Sigmoid colon (tissue), 7 donors: ENCODE results near the gene CREBL2. TPM values are rescaled to one million over a fixed set of nuclear protein-coding genes. Genes with fewer than 3 reads are reported as not detected.
"Not testable (repeated sequence)": the region's sequence is repeated elsewhere in the genome, so short reads cannot be mapped to it uniquely, and the experiment has no call there.

Experiments used
- DNase-seq: peaks from one replicate; pipeline ENCODE4 v3.0.0-alpha.2; 2019
- H3K27ac ChIP-seq, 4 donors: fragments of 200-600 bp; sonication (generic); one replicate each; pipeline ENCODE4 v1.5.1; 2016 to 2019; ENCODE audit warnings: mild to moderate bottlenecking in 1 of 4
- H3K27me3 ChIP-seq, 3 donors: fragments of 200-600 bp; sonication (generic); one replicate each; pipeline ENCODE4 v1.5.1; 2019; ENCODE audit warnings: mild to moderate bottlenecking in 1 of 3
- H3K36me3 ChIP-seq, 4 donors: fragments of 200-600 bp; sonication (generic); one replicate each; pipeline ENCODE4 v1.5.1; 2016 to 2019
- H3K4me1 ChIP-seq, 4 donors: fragments of 200-600 bp; sonication (generic); one replicate each; pipeline ENCODE4 v1.5.1; 2017 to 2019
- H3K4me3 ChIP-seq, 4 donors: fragments of 200-600 bp; sonication (generic); one replicate each; pipeline ENCODE4 v1.5.1; 2017 to 2019; ENCODE audit warnings: mild to moderate bottlenecking in 2 of 4, moderate library complexity in 1 of 4
- H3K9me3 ChIP-seq, 4 donors: fragments of 200-600 bp in 3 of 4; sonication (generic) in 3 of 4; one replicate each; pipeline versions ENCODE4 v1.5.1 to v1.6.1; 2013 to 2019
- EP300 ChIP-seq, 4 donors: sonication (generic); formaldehyde crosslinking; IDR thresholded peaks; one replicate each; pipeline ENCODE4 v1.6.1; 2017; ENCODE audit warnings: antibody characterized with exemption in 4 of 4
- POLR2A ChIP-seq, 2 donors: fragments of 450-650 bp; IDR thresholded peaks; one replicate each; pipeline ENCODE4 v1.6.1; 2016; ENCODE audit warnings: antibody characterized with exemption in 2 of 2, mild to moderate bottlenecking in 2 of 2, moderate library complexity in 2 of 2
- POLR2AphosphoS5 ChIP-seq, 4 donors: sonication (generic); formaldehyde crosslinking; IDR thresholded peaks; one replicate each; pipeline ENCODE4 v1.6.1; 2017; ENCODE audit warnings: antibody characterized with exemption in 4 of 4
- WGBS, 2 donors: extraction: QIAGEN DNeasy Blood & Tissue Kit; methylation state at CpG; one replicate each; pipeline ENCODE4 v1.1.7; 2013; 5-methylcytosine and 5-hydroxymethylcytosine counted together
- intact Hi-C: fragments of 100-400 bp; cut with DNase I; formaldehyde crosslinking; loops from one replicate; pipeline ENCODE4 v1.15.1; 2023
- polyA plus RNA-seq, 3 donors: library from polyadenylated mRNA; stranded (reverse); fragments of 200-250 nt; gene quantifications; one replicate each; pipeline ENCODE4 v1.2.3, GENCODE V29; 2013
- total RNA-seq, 4 donors: library from RNA; depleted of rRNA; stranded (reverse); fragments of >200 nt; gene quantifications; one replicate each; pipeline ENCODE4 v1.1.0, GENCODE V29; 2016
- TF ChIP-seq, protein P1 (sequence below), 4 experiments: fragments of 450-650 bp in 3 of 4; fragments of 200-600 bp in 1 of 4; IDR thresholded peaks; one replicate each; pipeline ENCODE4 v1.5.1; 2016 to 2019; ENCODE audit warnings: antibody characterized with exemption in 4 of 4, mild to moderate bottlenecking in 3 of 4, moderate library complexity in 2 of 4
- donor health status: healthy with polysubstance abuse.
- donor health status: Bipolar disorder and iron deficiency.
- donor health status: healthy.

Gene CREBL2
- total and polyA plus RNA-seq, 7 donors: 19.0 to 59.9 (median 37.8) TPM

DNA sequence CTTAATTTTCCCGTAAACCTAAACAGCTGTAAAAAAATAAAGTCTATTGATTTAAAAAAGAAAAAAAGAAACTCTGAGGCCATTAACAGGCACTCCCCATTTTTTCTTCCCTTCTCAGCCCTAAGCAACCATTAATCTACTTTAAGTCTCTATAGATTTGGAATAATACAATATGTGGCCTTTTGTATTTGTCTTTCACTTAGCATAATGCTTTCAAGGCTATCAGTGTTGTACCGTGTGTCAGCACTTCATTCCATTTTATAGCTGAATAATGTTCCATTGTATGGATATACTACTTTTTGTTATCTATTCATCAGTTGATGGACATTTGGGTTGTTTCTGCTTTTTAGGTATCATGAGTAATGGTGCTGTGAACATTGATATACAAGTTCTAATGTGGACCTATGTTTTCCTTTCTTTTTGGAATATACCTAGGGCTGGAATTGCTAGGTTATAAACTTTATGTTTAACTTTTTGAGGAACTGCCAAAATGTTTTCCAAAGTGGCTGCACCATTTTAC, 15.7 kb downstream of the CREBL2 start:
- Histone ChIP-seq H3K4me3 (no peak overlapping the region), H3K27ac (no peak overlapping the region), H3K4me1 (peaks cover 0 to 16% (median 5%) of the 10 kb centered on the region in 4 donors), H3K36me3 (no peaks in the 10 kb centered on the region), H3K27me3 (no peaks in the 10 kb centered on the region), H3K9me3 (no peaks in the 10 kb centered on the region)
- intact Hi-C loops: no loop called here
- 54 to 81% methylated on average over 2 of the region's 2 CpGs for WGBS, 2 donors
- TF ChIP-seq EP300 (IDR thresholded peaks at IDR 0.05): no peak
- TF ChIP-seq POLR2A (IDR thresholded peaks at IDR 0.05): no peak
- TF ChIP-seq, protein P1, sequence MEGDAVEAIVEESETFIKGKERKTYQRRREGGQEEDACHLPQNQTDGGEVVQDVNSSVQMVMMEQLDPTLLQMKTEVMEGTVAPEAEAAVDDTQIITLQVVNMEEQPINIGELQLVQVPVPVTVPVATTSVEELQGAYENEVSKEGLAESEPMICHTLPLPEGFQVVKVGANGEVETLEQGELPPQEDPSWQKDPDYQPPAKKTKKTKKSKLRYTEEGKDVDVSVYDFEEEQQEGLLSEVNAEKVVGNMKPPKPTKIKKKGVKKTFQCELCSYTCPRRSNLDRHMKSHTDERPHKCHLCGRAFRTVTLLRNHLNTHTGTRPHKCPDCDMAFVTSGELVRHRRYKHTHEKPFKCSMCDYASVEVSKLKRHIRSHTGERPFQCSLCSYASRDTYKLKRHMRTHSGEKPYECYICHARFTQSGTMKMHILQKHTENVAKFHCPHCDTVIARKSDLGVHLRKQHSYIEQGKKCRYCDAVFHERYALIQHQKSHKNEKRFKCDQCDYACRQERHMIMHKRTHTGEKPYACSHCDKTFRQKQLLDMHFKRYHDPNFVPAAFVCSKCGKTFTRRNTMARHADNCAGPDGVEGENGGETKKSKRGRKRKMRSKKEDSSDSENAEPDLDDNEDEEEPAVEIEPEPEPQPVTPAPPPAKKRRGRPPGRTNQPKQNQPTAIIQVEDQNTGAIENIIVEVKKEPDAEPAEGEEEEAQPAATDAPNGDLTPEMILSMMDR (IDR thresholded peaks at IDR 0.05): no peak
- TF ChIP-seq POLR2AphosphoS5 (IDR thresholded peaks at IDR 0.05): no peak
- DNase-seq: no peak

DNA sequence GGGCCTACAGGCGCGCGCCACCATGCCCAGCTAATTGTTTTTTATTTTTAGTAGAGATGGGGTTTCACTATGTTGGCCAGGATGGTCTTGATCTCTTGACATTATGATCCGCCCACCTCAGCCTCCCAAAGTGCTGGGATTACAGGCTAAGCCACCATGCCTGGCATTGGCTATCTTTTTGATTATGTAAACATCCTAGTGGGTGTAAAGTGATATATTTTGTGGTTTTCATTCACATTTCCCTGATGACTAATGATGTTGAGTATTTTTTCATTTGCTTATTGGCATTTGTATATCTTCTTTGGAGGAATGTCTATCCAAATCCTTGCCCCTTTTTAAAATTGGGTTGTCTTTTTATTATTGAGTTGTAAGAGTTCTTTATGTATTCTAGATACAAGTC, 16.3 kb downstream of the CREBL2 start:
- no peak for TF ChIP-seq POLR2A (IDR thresholded peaks at IDR 0.05)
- no peak for TF ChIP-seq POLR2AphosphoS5 (IDR thresholded peaks at IDR 0.05)
- TF ChIP-seq EP300 (IDR thresholded peaks at IDR 0.05): no peak
- TF ChIP-seq, protein P1 (IDR thresholded peaks at IDR 0.05): no peak
- WGBS, 2 donors: 98 to 99% methylated on average over 4 of the region's 4 CpGs
- H3K4me3 ChIP-seq: no peak overlapping the region
- peaks cover 0 to 10% (median 5%) of the 10 kb centered on the region in 4 donors for H3K4me1 ChIP-seq
- intact Hi-C loops: no loop called here
- H3K27me3 ChIP-seq: no peaks in the 10 kb centered on the region
- no peak overlapping the region for H3K27ac ChIP-seq
- DNase-seq: no peak
- H3K9me3 ChIP-seq: no peaks in the 10 kb centered on the region
- no peaks in the 10 kb centered on the region for H3K36me3 ChIP-seq

DNA sequence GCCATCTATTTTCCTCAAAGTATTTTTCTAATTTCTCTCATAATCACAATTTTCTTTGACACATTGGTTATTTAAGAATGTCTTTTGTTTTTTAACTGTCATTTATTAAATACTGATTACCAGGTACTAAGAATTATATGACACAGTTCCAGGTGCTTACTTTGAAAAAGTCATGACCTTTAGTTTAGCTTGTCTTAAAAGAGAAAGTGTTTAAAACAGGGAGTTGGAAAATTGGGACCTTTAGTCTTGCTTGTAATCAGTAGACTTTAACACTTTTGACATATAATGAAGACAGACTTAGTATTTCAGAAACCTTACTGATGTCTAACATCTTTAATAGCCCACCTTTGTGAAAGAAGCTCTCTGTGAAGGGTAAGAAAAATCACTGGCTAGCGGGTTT, 19.2 kb downstream of the CREBL2 start:
- no peaks in the 10 kb centered on the region for H3K9me3 ChIP-seq
- peaks cover 0 to 11% (median 3%) of the 10 kb centered on the region in 4 donors for H3K36me3 ChIP-seq
- no peak overlapping the region for H3K27ac ChIP-seq
- 89 to 97% methylated on average over 1 of the region's 1 CpG for WGBS, 2 donors
- intact Hi-C loops: no loop called here
- no peaks in the 10 kb centered on the region for H3K27me3 ChIP-seq
- TF ChIP-seq, protein P1 (IDR thresholded peaks at IDR 0.05): no peak
- TF ChIP-seq POLR2AphosphoS5 (IDR thresholded peaks at IDR 0.05) (no peak), POLR2A (IDR thresholded peaks at IDR 0.05) (no peak), EP300 (IDR thresholded peaks at IDR 0.05) (no peak)
- peaks cover 0 to 10% (median 5%) of the 10 kb centered on the region in 4 donors for H3K4me1 ChIP-seq
- no peak overlapping the region for H3K4me3 ChIP-seq
- no peak for DNase-seq

DNA sequence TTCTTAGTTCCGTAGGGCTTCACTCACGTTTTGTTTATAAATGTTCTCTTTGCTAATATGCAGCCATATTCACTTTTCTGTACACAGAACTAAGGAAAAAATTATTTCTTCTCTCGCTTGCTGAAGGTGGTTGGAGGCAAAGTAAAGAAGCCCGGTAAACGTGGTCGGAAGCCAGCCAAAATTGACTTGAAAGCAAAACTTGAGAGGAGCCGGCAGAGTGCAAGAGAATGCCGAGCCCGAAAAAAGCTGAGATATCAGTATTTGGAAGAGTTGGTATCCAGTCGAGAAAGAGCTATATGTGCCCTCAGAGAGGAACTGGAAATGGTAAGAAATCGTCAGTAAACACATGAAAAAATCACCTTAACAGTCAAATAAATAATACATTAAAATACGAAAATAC, 24.0 kb downstream of the CREBL2 start:
- TF ChIP-seq POLR2AphosphoS5 (IDR thresholded peaks at IDR 0.05) (no peak), EP300 (IDR thresholded peaks at IDR 0.05) (no peak), POLR2A (IDR thresholded peaks at IDR 0.05) (no peak)
- TF ChIP-seq, protein P1 (IDR thresholded peaks at IDR 0.05): no peak
- 94% methylated on average over 12 of the region's 12 CpGs for WGBS, 2 donors
- intact Hi-C loops: no loop called here
- no peak for DNase-seq
- H3K4me1 ChIP-seq: peaks cover 0 to 8% (median 3%) of the 10 kb centered on the region in 4 donors
- peaks cover 0 to 3% (median under 1%) of the 10 kb centered on the region in 4 donors for H3K9me3 ChIP-seq
- H3K27me3 ChIP-seq: no peaks in the 10 kb centered on the region
- no peak overlapping the region for H3K27ac ChIP-seq
- H3K4me3 ChIP-seq: no peak overlapping the region
- H3K36me3 ChIP-seq: peaks cover 10 to 59% (median 17%) of the 10 kb centered on the region in 4 donors

DNA sequence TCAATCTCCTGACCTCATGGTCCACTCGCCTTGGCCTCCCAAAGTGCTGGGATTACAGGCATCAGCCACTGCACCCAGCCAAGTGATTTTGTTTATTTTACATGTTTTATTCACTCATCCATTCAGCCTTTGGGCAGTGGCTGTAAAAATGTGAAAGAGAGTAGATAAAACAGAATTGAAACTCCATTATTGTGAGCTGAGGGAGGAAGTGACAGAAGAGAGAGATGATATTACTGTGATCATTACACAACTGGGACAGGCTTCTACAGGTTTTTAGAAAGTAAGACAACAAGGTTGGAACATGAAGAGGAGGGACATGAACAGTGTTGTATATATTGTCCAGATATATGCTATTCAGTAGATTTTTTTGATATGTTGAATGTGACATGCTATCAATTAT, 25.0 kb downstream of the CREBL2 start:
- Histone ChIP-seq H3K36me3 (peaks cover 10 to 61% (median 17%) of the 10 kb centered on the region in 4 donors), H3K27me3 (no peaks in the 10 kb centered on the region), H3K27ac (no peak overlapping the region), H3K4me1 (no peaks in the 10 kb centered on the region), H3K4me3 (no peak overlapping the region), H3K9me3 (peaks cover 0 to 3% (median under 1%) of the 10 kb centered on the region in 4 donors)
- DNase-seq: no peak
- intact Hi-C loops: no loop called here
- WGBS, 2 donors: 83 to 86% methylated on average over 1 of the region's 1 CpG
- TF ChIP-seq POLR2A (IDR thresholded peaks at IDR 0.05): no peak
- TF ChIP-seq POLR2AphosphoS5 (IDR thresholded peaks at IDR 0.05): no peak
- TF ChIP-seq EP300 (IDR thresholded peaks at IDR 0.05): no peak
- TF ChIP-seq, protein P1 (IDR thresholded peaks at IDR 0.05): no peak

DNA sequence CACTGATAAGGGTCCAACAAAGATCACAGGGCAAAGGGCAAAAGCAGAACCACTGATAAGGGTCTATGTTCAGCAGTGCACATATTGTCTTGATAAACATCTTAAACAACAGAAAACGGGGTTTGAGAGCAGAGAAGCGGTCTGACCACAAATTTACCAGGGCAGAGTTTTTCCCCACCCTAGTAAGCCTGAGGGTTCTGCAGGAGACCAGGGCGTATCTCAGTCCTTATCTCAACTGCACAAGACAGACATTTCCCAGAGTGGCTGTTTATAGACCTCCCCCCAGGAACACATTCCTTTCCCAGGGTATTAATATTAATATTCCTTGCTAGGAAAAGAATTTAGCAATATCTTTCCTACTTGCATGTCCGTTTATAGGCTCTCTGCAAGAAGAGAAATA, 28.3 kb downstream of the CREBL2 start:
- H3K4me3 ChIP-seq, intact Hi-C loops, DNase-seq, H3K9me3 ChIP-seq, H3K27ac ChIP-seq, H3K4me1 ChIP-seq, H3K27me3 ChIP-seq: not testable (repeated sequence)
- H3K36me3 ChIP-seq: peaks cover 14 to 78% (median 29%) of the 10 kb centered on the region in 4 donors
- WGBS, 2 donors: 90 to 95% methylated on average over 4 of the region's 4 CpGs
